ENCODE data around the gene MBOAT1. TPM values are rescaled to one million over a fixed set of nuclear protein-coding genes. Genes with fewer than 3 reads are reported as not detected.

The MBOAT1 gene
- polyA plus RNA-seq, 3 donors = 6.8 to 59.1 (median 8.1) TPM

GRCh38 chr6:20169119-20169557 lies 43.1 kb downstream of the MBOAT1 start:
- H3K27me3 ChIP-seq (ENCODE audit: control insufficient read depth in 2 of 2, insufficient read depth in 2 of 2, low read length in 2 of 2) = no peaks in the 10 kb centered on the region
- H4K20me1 ChIP-seq (ENCODE audit: insufficient read depth, low read length) = no peaks in the 10 kb centered on the region
- no CpG with 5 or more reads among the region's 2 CpGs for WGBS (ENCODE audit: insufficient coverage)
- Mint-ChIP-seq H3K36me3 (peaks cover 15 to 17% of the 10 kb centered on the region in 2 donors), H3K27ac (peak overlapping the region; percentile 95 to 100 (median 100)), H3K27me3 (ENCODE audit: low read depth in 3 of 3) (peaks cover 0 to 1% (median 0%) of the 10 kb centered on the region in 3 donors), H3K4me1 (peaks cover 76% of the 10 kb centered on the region), H3K4me3 (peak overlapping the region; percentile 35 to 80), H3K9me3 (peaks cover 0 to 3% (median 0%) of the 10 kb centered on the region in 7 donors)
- H3K4me1 ChIP-seq (ENCODE audit: control insufficient read depth in 1 of 2, insufficient read depth in 2 of 2, low read length in 2 of 2) = peaks cover 74 to 81% of the 10 kb centered on the region in 2 donors
- H2AFZ ChIP-seq (ENCODE audit: insufficient read depth, low read depth, low read length, poor library complexity, severe bottlenecking) = no peak overlapping the region
- DNase-seq = peak; percentile 89 to 91 (median 89)
- H3K79me2 ChIP-seq (ENCODE audit: insufficient read depth, low read length) = peaks cover 80% of the 10 kb centered on the region
- no peak for TF ChIP-seq CTCF (IDR thresholded peaks at IDR 0.05)
- no peaks in the 10 kb centered on the region for H3K9me3 ChIP-seq (replicated peaks in 1 of 2; ENCODE audit: control insufficient read depth in 1 of 2, insufficient read depth in 1 of 2, low read length in 2 of 2)
- intact Hi-C loops (cut with micrococcal nuclease) = loop anchor here in 1 of 2 donors (5.0 kb wide), 1 partner anchor 43 kb away; the partner anchor contains the start of gene MBOAT1
- H3K4me3 ChIP-seq (replicated peaks in 1 of 3; ENCODE audit: low read depth in 2 of 3, low read length in 3 of 3) = peak overlapping the region; percentile 1 to 53 (median 37)
- H3K36me3 ChIP-seq (replicated peaks in 1 of 2; ENCODE audit: control insufficient read depth in 1 of 2, insufficient read depth in 2 of 2, low read length in 2 of 2) = peaks cover 0 to 8% of the 10 kb centered on the region in 2 donors
- H3K27ac ChIP-seq (ENCODE audit: low read depth in 1 of 2, low read length in 2 of 2) = peak overlapping the region; percentile 94 to 95
- H3K4me2 ChIP-seq (replicated peaks; ENCODE audit: extremely low read depth, low read length, poor library complexity, severe bottlenecking) = peak overlapping the region; percentile 59
- H3K9ac ChIP-seq (ENCODE audit: insufficient read depth, low read length, poor library complexity, severe bottlenecking) = peak overlapping the region; percentile 70

GRCh38 chr6:20168690-20169089 lies 43.6 kb downstream of the MBOAT1 start:
- intact Hi-C loops (cut with micrococcal nuclease) = loop anchor here in 1 of 2 donors (5.0 kb wide), 1 partner anchor 44 kb away; the partner anchor contains the start of gene MBOAT1
- WGBS (ENCODE audit: insufficient coverage) = no CpG with 5 or more reads among the region's 2 CpGs
- peaks cover 0 to 1% (median 0%) of the 10 kb centered on the region in 3 donors for H3K27me3 Mint-ChIP-seq (ENCODE audit: low read depth in 3 of 3)
- H3K79me2 ChIP-seq (ENCODE audit: insufficient read depth, low read length) = peaks cover 81% of the 10 kb centered on the region
- peak overlapping the region; percentile 95 to 100 (median 100) for H3K27ac Mint-ChIP-seq
- H3K4me3 ChIP-seq (replicated peaks in 1 of 3; ENCODE audit: low read depth in 2 of 3, low read length in 3 of 3) = peak overlapping the region in 2 of 3 experiments; percentile 37 to 53
- H3K27me3 ChIP-seq (ENCODE audit: control insufficient read depth in 2 of 2, insufficient read depth in 2 of 2, low read length in 2 of 2) = no peaks in the 10 kb centered on the region
- no peaks in the 10 kb centered on the region for H4K20me1 ChIP-seq (ENCODE audit: insufficient read depth, low read length)
- no peak for TF ChIP-seq CTCF (IDR thresholded peaks at IDR 0.05)
- H3K4me2 ChIP-seq (replicated peaks; ENCODE audit: extremely low read depth, low read length, poor library complexity, severe bottlenecking) = peak overlapping the region; percentile 59
- peaks cover 0 to 3% (median 0%) of the 10 kb centered on the region in 7 donors for H3K9me3 Mint-ChIP-seq
- DNase-seq = peak in 1 of 3 donors; percentile 77
- peaks cover 69 to 77% of the 10 kb centered on the region in 2 donors for H3K4me1 ChIP-seq (ENCODE audit: control insufficient read depth in 1 of 2, insufficient read depth in 2 of 2, low read length in 2 of 2)
- H3K27ac ChIP-seq (ENCODE audit: low read depth in 1 of 2, low read length in 2 of 2) = peak overlapping the region; percentile 94 to 95
- H3K4me3 Mint-ChIP-seq = peak overlapping the region; percentile 41 to 76
- H3K36me3 Mint-ChIP-seq = peaks cover 16 to 18% of the 10 kb centered on the region in 2 donors
- no peaks in the 10 kb centered on the region for H3K9me3 ChIP-seq (replicated peaks in 1 of 2; ENCODE audit: control insufficient read depth in 1 of 2, insufficient read depth in 1 of 2, low read length in 2 of 2)
- peak overlapping the region; percentile 70 for H3K9ac ChIP-seq (ENCODE audit: insufficient read depth, low read length, poor library complexity, severe bottlenecking)
- H2AFZ ChIP-seq (ENCODE audit: insufficient read depth, low read depth, low read length, poor library complexity, severe bottlenecking) = no peak overlapping the region
- peaks cover 71% of the 10 kb centered on the region for H3K4me1 Mint-ChIP-seq
- peaks cover 0 to 8% of the 10 kb centered on the region in 2 donors for H3K36me3 ChIP-seq (replicated peaks in 1 of 2; ENCODE audit: control insufficient read depth in 1 of 2, insufficient read depth in 2 of 2, low read length in 2 of 2)
